ENCODE measurements around the gene TMEM259. TPM values are rescaled to one million over a fixed set of nuclear protein-coding genes. Genes with fewer than 3 reads are reported as not detected.

The TMEM259 gene
- total RNA-seq: 92.7 and 94.6 TPM in 2 replicates

DNA sequence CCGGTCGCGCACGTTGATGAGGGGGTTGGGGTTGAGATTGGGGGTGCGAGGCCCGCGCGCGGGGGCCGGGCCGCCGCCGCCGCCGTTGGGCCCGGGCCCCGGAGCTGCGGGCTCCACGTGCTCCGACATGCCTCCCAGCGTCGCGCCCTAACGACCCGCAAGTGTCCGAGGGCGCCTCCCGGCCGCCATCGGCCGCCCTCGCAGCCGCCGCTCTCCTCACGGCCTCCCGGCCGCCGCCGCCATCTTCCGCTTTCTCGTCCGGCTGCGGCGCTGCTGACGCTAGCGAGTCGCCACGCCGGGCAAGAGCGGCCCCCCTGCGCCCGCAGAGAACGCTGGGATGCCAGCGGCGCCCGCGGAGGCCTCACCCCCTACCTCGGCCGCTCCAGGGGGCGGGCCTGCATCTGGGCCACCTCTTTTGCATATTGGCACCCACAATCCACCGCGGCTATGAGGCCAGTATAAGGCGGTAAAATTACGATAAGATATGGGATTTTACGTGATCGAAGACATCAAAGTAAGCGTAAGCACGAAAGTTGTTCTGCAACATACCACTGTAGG is at the start of gene TMEM259:
TMEM259 (minus strand) TSS at position 256 of the 558 bp plus-strand sequence; CDS start at position 129, 127 bp downstream.

DNA sequence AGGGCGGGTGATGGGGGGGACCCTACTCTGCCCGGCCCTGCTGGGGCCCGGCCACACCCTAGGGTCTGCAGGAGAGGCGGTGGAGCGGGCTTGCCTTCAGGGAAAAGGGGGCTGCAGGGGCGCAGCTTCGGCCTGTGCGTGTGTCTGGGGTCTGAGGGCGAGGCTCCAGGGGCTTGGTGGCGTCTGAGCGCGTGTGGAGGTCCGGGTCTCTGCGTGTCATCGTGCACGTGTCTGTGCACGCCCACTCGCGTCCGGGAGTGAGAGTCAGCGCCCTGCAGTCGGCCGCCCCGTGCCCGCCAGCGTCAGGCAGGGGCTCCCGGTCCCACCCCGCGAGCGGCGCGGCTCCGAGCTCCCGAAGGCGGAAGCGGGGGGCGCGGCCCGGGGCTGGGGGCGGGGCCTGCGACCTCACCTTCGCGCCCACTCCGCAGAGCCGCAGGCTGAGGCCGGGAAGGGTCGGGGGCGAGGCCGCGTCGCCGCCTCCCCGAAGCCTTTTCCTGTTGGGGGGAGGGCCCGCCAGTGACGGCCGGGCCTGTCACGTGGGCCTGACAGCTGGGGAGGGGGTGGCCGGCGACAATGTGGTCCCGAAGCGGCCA is 45.9 kb upstream of the TMEM259 start, which contains the start of gene ARHGAP45:
ARHGAP45 (plus strand) TSS at position 420 of the 593 bp plus-strand sequence. CDS start 239 bp downstream, outside the sequence.

DNA sequence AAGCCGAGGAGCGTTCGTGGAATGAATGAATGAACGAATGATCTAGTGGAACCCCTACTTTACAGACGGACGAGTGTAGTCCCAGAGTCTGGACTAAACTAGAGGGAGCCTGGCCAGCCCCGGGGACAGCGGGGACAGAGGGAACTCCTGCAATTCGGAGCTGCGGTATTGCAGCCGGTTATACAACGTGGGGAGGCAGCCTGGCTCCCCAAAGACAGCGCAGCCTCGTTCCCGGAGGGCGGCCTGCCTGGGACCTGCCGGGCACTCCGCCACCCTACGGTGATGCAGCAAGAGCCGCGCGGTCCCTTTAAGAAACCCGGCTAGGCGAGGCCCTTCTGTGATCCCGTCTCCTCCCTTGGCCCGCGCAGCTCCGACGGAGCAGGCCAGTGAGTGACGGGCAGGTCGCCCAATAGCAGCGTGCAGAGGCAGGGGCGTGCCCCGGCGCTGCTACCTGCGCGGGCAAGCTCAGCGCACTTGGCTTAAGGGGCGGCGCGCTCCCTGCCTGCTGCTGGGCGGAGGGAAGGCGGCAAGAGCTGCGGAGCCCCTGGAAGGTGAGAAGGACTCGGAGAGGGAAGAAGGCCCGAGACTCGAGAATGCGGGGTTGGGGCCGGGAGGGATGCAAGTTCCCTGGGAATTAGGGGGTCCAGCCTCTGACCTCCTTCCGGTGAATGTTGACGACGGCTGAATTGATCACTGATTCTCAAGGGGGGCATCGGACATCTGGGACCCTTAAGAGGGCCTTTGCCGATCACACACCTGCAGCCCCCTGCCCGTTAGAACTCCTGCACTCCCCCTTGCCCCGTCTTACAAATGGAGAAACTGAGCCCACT is 18.9 kb upstream of the TMEM259 start, which contains the start of gene ABCA7:
ABCA7 (plus strand) TSS at position 462 of the 830 bp plus-strand sequence. CDS start 1,255 bp downstream, outside the sequence.

DNA sequence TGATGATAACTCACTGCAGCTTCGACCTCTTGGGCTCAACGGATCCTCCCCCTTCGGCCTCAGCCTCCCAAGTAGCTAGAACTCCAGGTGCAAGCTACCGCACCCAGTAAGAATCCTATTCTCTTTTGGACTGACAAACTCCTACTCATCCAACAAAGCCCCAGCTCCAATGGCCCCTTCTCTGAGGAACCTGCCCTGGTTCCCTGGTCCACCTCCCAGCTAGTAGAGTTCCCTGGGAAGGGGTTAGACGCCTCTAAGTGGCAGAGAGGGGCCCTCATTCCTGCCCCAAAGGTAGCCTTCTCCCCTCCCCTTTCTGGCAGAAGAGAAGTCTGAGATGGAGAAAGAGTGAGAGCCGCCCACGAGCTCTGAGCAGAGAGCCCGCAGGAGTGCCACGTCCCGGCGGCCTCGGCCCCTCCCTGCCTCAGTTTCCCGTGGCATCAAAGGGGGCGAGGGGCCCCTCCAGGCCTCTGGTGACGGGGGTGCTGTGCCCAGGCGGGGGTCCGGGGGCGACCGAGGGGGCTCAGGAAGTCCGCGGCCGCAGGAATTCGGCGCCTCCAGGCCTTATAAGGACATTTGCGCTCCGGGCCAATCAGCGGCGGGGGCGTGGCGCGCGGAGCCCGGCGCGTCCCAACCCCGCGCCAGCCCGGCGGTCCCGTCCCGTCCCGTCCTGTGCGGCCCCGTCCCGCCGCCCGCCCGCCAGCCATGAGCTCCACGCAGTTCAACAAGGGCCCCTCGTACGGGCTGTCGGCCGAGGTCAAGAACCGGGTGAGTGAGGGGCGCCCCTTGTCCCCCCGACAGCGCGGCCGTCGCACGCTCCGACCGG is 5.2 kb upstream of the TMEM259 start, which contains the start of gene CNN2:
CNN2 (plus strand) TSS at position 649 of the 823 bp plus-strand sequence; CDS start at position 703, 54 bp downstream.

DNA sequence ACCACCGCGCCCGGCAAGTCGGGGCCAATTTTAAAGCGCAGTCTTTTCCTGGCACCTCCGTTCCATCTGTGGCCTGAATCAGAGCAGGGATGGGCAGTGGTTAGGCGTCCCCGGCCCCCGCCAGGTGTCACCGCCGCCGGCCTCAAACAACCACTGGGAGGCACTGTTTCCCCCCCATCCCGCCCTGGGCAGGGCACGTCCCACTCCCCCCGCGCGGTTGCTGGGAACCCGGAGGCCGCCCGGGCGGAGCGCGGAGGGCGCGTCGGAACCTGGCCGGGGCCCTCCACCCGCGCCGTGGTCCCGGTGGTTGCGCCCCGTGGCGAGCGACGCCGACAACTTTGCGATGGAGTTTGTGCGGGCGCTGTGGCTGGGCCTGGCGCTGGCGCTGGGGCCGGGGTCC is 20.8 kb downstream of the TMEM259 start, which contains the start of gene GRIN3B:
GRIN3B (plus strand) TSS at position 325 of the 400 bp plus-strand sequence; CDS start at position 344, 19 bp downstream.

DNA sequence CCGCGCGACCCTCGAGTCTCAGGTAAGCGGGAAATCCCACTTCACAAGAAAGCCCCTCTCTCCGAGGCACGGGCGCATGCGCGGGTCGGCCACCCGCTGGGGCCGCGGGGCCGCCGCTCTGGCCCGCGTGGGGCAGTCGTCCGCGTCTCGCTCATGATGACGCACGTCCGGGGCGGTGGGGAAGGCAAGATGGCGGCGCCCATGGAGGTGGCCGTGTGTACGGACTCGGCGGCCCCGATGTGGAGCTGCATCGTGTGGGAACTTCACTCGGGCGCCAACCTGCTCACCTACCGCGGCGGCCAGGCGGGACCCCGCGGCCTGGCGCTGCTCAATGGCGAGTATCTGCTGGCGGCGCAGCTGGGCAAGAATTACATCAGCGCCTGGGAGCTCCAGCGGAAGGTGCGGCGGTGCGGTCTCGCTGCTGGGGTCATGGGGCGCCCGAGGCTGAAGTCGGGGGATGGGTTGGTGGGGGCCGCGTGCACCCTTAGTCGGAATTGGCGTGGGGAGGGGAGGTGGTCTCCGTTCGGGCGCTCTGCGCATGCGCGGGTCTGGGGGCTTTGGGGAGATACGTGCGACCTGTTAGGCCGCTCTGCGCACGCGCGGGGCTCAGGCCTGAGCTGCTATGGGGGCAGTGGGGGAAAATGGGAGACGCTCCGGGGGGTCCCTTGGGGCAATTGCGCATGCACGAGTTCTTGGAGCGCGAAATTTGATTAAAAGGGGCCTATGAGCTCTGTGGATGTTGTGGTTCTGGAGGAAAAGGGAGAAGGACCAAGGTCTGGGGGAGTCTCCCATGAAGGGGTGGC is 36.6 kb downstream of the TMEM259 start, which contains the start of gene WDR18:
WDR18 (plus strand) TSS at position 181 of the 803 bp plus-strand sequence; CDS start at position 190, 9 bp downstream.

Small RNA genes within 50 kb of the gene (small RNA-seq; reads per million reads assigned to genes)
- gene RNU6-2: 8.6 reads per million, percentile 88 among the genes with 10 or more reads in this experiment

Other genes starting within 250 kb of the TMEM259 start
- 99.9 and 128 TPM in 2 replicates for gene PTBP1, start 223.7 kb downstream of the TMEM259 start, total RNA-seq
- gene PLPPR3, start 199.2 kb downstream of the TMEM259 start, total RNA-seq: 1.3 and 2.4 TPM in 2 replicates
- not detected in 2 replicates for gene AZU1, start 193.3 kb downstream of the TMEM259 start, total RNA-seq
- not detected in 2 replicates for gene PRTN3, start 180.1 kb downstream of the TMEM259 start, total RNA-seq
- 0.49 and 0.73 TPM in 2 replicates for gene ELANE, start 168.8 kb downstream of the TMEM259 start, total RNA-seq
- 33.5 and 41.1 TPM in 2 replicates for gene CFD, start 161.5 kb downstream of the TMEM259 start, total RNA-seq
- 42.4 and 52.1 TPM in 2 replicates for gene MED16, start 127.9 kb downstream of the TMEM259 start, total RNA-seq
- not detected in 2 replicates for gene RNU6-9, start 127.6 kb downstream of the TMEM259 start, total RNA-seq
- gene R3HDM4, start 107.9 kb downstream of the TMEM259 start, total RNA-seq: 34.6 and 46.8 TPM in 2 replicates
- gene KISS1R, start 103.8 kb downstream of the TMEM259 start, total RNA-seq: not detected in 2 replicates
- 23.9 and 25.5 TPM in 2 replicates for gene ARID3A, start 95.1 kb downstream of the TMEM259 start, total RNA-seq
- 32.7 and 32.9 TPM in 2 replicates for gene WDR18, start 36.8 kb downstream of the TMEM259 start, total RNA-seq
- gene GRIN3B, start 20.7 kb downstream of the TMEM259 start, total RNA-seq: 0.85 and 1.5 TPM in 2 replicates
- not detected in 2 replicates for gene RNU6-2, start 399 bp upstream of the TMEM259 start, total RNA-seq
- 745 and 827 TPM in 2 replicates for gene CNN2, start 5.5 kb upstream of the TMEM259 start, total RNA-seq
- 8.3 and 9.4 TPM in 2 replicates for gene ABCA7, start 19.0 kb upstream of the TMEM259 start, total RNA-seq
- gene ARHGAP45, start 46.0 kb upstream of the TMEM259 start, total RNA-seq: 0.65 and 1.5 TPM in 2 replicates
- 86.5 and 134 TPM in 2 replicates for gene POLR2E, start 74.3 kb upstream of the TMEM259 start, total RNA-seq
- 238 and 301 TPM in 2 replicates for gene GPX4, start 82.9 kb upstream of the TMEM259 start, total RNA-seq
- 109 and 130 TPM in 2 replicates for gene SBNO2, start 153.1 kb upstream of the TMEM259 start, total RNA-seq
- gene STK11, start 184.7 kb upstream of the TMEM259 start, total RNA-seq: 90.2 and 94.1 TPM in 2 replicates
- 3.2 and 4.2 TPM in 2 replicates for gene CBARP, start 216.9 kb upstream of the TMEM259 start, total RNA-seq
- 10.5 and 14.0 TPM in 2 replicates for gene ATP5F1D, start 220.6 kb upstream of the TMEM259 start, total RNA-seq
- 32.1 and 35.4 TPM in 2 replicates for gene MIDN, start 227.5 kb upstream of the TMEM259 start, total RNA-seq
- 234 and 348 TPM in 2 replicates for gene CIRBP, start 248.2 kb upstream of the TMEM259 start, total RNA-seq

Data from hair follicle dermal papilla cell (primary cell).